IMR-90 (cell line): Measurements from ENCODE around the gene COX19. TPM values are rescaled to one million over a fixed set of nuclear protein-coding genes. Genes with fewer than 3 reads are reported as not detected.

Experiments used
- ATAC-seq: fragments of 200-7000 bp; cut with Tn5 transposase; 2 replicates; pipeline ENCODE4 v1.9.1; 2020; ENCODE audit warnings: low read depth, mild to moderate bottlenecking, moderate library complexity
- BruUV-seq: library from RNA; stranded (reverse); fragments of 400-500 nt; replicated peaks from 2 replicates; lab custom pipeline; 2021; lab: Mats Ljungman, UMichigan
- CTCF ChIA-PET: fragments of 300-600 bp; formaldehyde crosslinking; extraction: SDS; loops from one replicate; lab custom pipeline; 2021; ENCODE audit warnings: antibody characterized with exemption; lab: Yijun Ruan, JAX
- POLR2A ChIA-PET: fragments of 300-600 bp; sonication (Branson Sonifier 250); formaldehyde crosslinking; loops from one replicate; lab custom pipeline; 2022; ENCODE audit warnings: antibody characterized with exemption; ENCODE audit not compliant: unreplicated experiment; lab: Charles Lee
- DNase-seq: peaks from one replicate; pipeline ENCODE4 v3.0.0; 2013
- H2AFZ ChIP-seq: replicated peaks from 2 replicates; pipeline ENCODE3; 2013; ENCODE audit warnings: low read length, mild to moderate bottlenecking; ENCODE audit not compliant: poor library complexity
- H2AK5ac ChIP-seq: 2 replicates; pipeline ENCODE4 v1.6.1; 2013; ENCODE audit warnings: low read depth, low read length, inconsistent platforms
- H2AK9ac ChIP-seq: replicated peaks from 2 replicates; pipeline ENCODE3; 2013; ENCODE audit warnings: mild to moderate bottlenecking, low read depth, low read length, moderate library complexity; ENCODE audit not compliant: poor library complexity
- H2BK120ac ChIP-seq: 2 replicates; pipeline ENCODE4 v1.6.1; 2013; ENCODE audit warnings: low read depth, low read length, inconsistent platforms
- H2BK15ac ChIP-seq: 3 replicates; pipeline ENCODE4 v1.6.1; 2013; ENCODE audit warnings: low read depth, low read length, inconsistent platforms
- H2BK20ac ChIP-seq: 2 replicates; pipeline ENCODE4 v1.6.1; 2013; ENCODE audit warnings: low read depth, mild to moderate bottlenecking, inconsistent platforms, low read length, moderate library complexity
- H2BK5ac ChIP-seq: 2 replicates; pipeline ENCODE4 v1.6.1; 2013; ENCODE audit warnings: mild to moderate bottlenecking, low read depth, low read length, inconsistent platforms; ENCODE audit not compliant: poor library complexity, severe bottlenecking
- H3K14ac ChIP-seq: replicated peaks from 2 replicates; pipeline ENCODE4 v1.6.1; 2013; ENCODE audit warnings: low read depth, low read length, inconsistent platforms
- H3K18ac ChIP-seq: 2 replicates; pipeline ENCODE4 v1.6.1; 2013; ENCODE audit warnings: low read depth, low read length, control low read depth
- H3K23ac ChIP-seq: 2 replicates; pipeline ENCODE4 v1.6.1; 2013; ENCODE audit warnings: low read depth, low read length, inconsistent platforms
- H3K27ac ChIP-seq: 2 replicates; pipeline ENCODE4 v1.5.1; 2013; ENCODE audit warnings: mild to moderate bottlenecking, control low read depth, low read length; ENCODE audit not compliant: insufficient read depth
- H3K27me3 ChIP-seq: 2 replicates; pipeline ENCODE4 v1.6.1; 2013; ENCODE audit warnings: low read length; ENCODE audit not compliant: control insufficient read depth, insufficient read depth
- H3K36me3 ChIP-seq: 2 replicates; pipeline ENCODE4 v1.6.1; 2013; ENCODE audit warnings: low read length, mixed read lengths; ENCODE audit not compliant: control insufficient read depth, insufficient read depth
- H3K4ac ChIP-seq: 2 replicates; pipeline ENCODE4 v1.6.1; 2013; ENCODE audit warnings: low read depth, low read length, inconsistent platforms
- H3K4me1 ChIP-seq: 2 replicates; pipeline ENCODE4 v1.6.1; 2013; ENCODE audit warnings: low read length, mixed read lengths; ENCODE audit not compliant: control insufficient read depth, insufficient read depth
- H3K4me2 ChIP-seq: 2 replicates; pipeline ENCODE4 v1.6.1; 2013; ENCODE audit warnings: low read depth, mild to moderate bottlenecking, control low read depth, low read length, moderate library complexity
- H3K4me3 ChIP-seq: 2 replicates; pipeline ENCODE4 v1.5.1; 2013; ENCODE audit warnings: low read depth, mild to moderate bottlenecking, control low read depth, low read length, moderate library complexity; ENCODE audit not compliant: insufficient read depth
- H3K56ac ChIP-seq: 2 replicates; pipeline ENCODE4 v1.6.1; 2013; ENCODE audit warnings: low read length, inconsistent platforms; ENCODE audit not compliant: insufficient read depth; ENCODE audit errors: extremely low read depth
- H3K79me1 ChIP-seq, 2 experiments: 2 replicates each; pipeline ENCODE4 v1.6.1; 2013; ENCODE audit warnings: low read length in 2 of 2, inconsistent platforms in 1 of 2, low read depth in 1 of 2
- H3K9ac ChIP-seq: 2 replicates; pipeline ENCODE4 v1.6.1; 2013; ENCODE audit warnings: low read depth, low read length, control low read depth
- H3K9me1 ChIP-seq: 2 replicates; pipeline ENCODE4 v1.6.1; 2013; ENCODE audit warnings: low read length, inconsistent platforms; ENCODE audit not compliant: insufficient read depth
- H3K9me3 ChIP-seq: 2 replicates; pipeline ENCODE4 v1.6.1; 2013; ENCODE audit warnings: low read length; ENCODE audit not compliant: control insufficient read depth, insufficient read depth
- H4K20me1 ChIP-seq: 2 replicates; pipeline ENCODE4 v1.6.1; 2013; ENCODE audit warnings: low read length, inconsistent platforms; ENCODE audit not compliant: insufficient read depth
- H4K5ac ChIP-seq: 2 replicates; pipeline ENCODE4 v1.6.1; 2013; ENCODE audit warnings: mild to moderate bottlenecking, low read depth, low read length, control low read depth
- H4K8ac ChIP-seq, 2 experiments: 2 replicates each; pipeline ENCODE4 v1.6.1; 2013; ENCODE audit warnings: low read depth in 2 of 2, low read length in 2 of 2, control low read depth in 1 of 2, inconsistent platforms in 1 of 2
- H4K91ac ChIP-seq: 2 replicates; pipeline ENCODE4 v1.6.1; 2013; ENCODE audit warnings: low read depth, low read length, inconsistent platforms; ENCODE audit not compliant: insufficient read depth
- BHLHE40 ChIP-seq: fragments of 150-350 bp; IDR thresholded peaks from 2 replicates; pipeline ENCODE4 v1.6.1; 2016; ENCODE audit warnings: mild to moderate bottlenecking, low read depth, low read length
- CEBPB ChIP-seq: IDR thresholded peaks from 2 replicates; pipeline ENCODE4 v1.6.1; 2012; ENCODE audit warnings: low read depth, low read length, improper control_type of control experiment
- MAZ ChIP-seq: IDR thresholded peaks from 2 replicates; pipeline ENCODE4 v1.6.1; 2012; ENCODE audit warnings: low read depth, mild to moderate bottlenecking, low read length, improper control_type of control experiment, moderate library complexity, borderline replicate concordance
- POLR2A ChIP-seq: IDR thresholded peaks from 2 replicates; pipeline ENCODE4 v1.6.1; 2012; ENCODE audit warnings: mild to moderate bottlenecking, low read depth, low read length
- USF2 ChIP-seq: fragments of 150-350 bp; IDR thresholded peaks from 2 replicates; pipeline ENCODE4 v1.6.1; 2017; ENCODE audit warnings: mild to moderate bottlenecking, antibody characterized with exemption, low read length, low read depth
- WGBS, 2 experiments: methylation state at CpG; one replicate each; pipeline versions ENCODE4 v1.1.5 to v1.1.7; 2013; ENCODE audit warnings: missing lambda C conversion rate in 2 of 2; ENCODE audit not compliant: insufficient read length in 1 of 2; ENCODE audit errors: extremely low coverage in 2 of 2; 5-methylcytosine and 5-hydroxymethylcytosine counted together
- dilution Hi-C: fragments of 300-500 bp; cut with HindIII; formaldehyde crosslinking; loops from one replicate; pipeline ENCODE4 v1.14.3; 2018; ENCODE audit warnings: low sequenced_read_pairs; ENCODE audit not compliant: unreplicated experiment
- in situ Hi-C: fragments of 300-500 bp; cut with MboI; formaldehyde crosslinking; loops from 3 replicates; pipeline ENCODE4 v1.14.3; 2019; ENCODE audit warnings: low sequenced_read_pairs, inconsistent platforms, mixed read lengths
- intact Hi-C: fragments of 100-400 bp; cut with micrococcal nuclease; formaldehyde crosslinking; loops from 2 replicates; pipeline ENCODE4 v1.10.0; 2022
- polyA plus RNA-seq, 3 experiments: library from polyadenylated mRNA; depleted of rRNA; stranded (reverse); fragments of >200 nt; gene quantifications; 2 replicates each; pipeline ENCODE4 v1.2.3, GENCODE V29; 2012; ENCODE audit warnings: low replicate concordance in 1 of 3
- total RNA-seq: library from RNA; depleted of rRNA; stranded (reverse); fragments of >200 nt; gene quantifications from 2 replicates; pipeline ENCODE4 v1.2.3, GENCODE V29; 2012

The COX19 gene
- total and polyA plus RNA-seq, 2 of the 4 experiments (the other 2 are of a cell fraction), result 3.9 to 7.3 TPM

- H3K56ac ChIP-seq, result no peak overlapping the region
- no peak overlapping the region for H3K14ac ChIP-seq
- ChIA-PET CTCF (no interaction called here), POLR2A (interaction anchor here (0.5 kb wide), 1 partner anchor 9 kb away, joined by 5 read pairs; no protein-coding TSS in a partner anchor)
- intact Hi-C loops, result no loop called here
- H4K91ac ChIP-seq, result no peak overlapping the region
- peaks cover 13% of the 10 kb centered on the region for H3K27me3 ChIP-seq
- H2BK15ac ChIP-seq, result no peak overlapping the region
- peaks cover 16% of the 10 kb centered on the region for H4K20me1 ChIP-seq
- in situ Hi-C loops, result no loop called here
- H3K9me3 ChIP-seq, result no peaks in the 10 kb centered on the region
- no peak overlapping the region for H2BK120ac ChIP-seq
- no peak overlapping the region for H2AK5ac ChIP-seq
- H3K79me1 ChIP-seq, result peaks cover 0 to 11% of the 10 kb centered on the region in 2 experiments; a peak in 2 of 4 replicates
- H2BK5ac ChIP-seq, result no peak overlapping the region
- H2BK20ac ChIP-seq, result no peak overlapping the region
- ATAC-seq (no peak), DNase-seq (no peak)
- 67% methylated on average over 1 of the region's 17 CpGs; no CpG with 5 or more reads in 1 of the 2 experiments for WGBS, 2 experiments
- dilution Hi-C loops, result no loop called here
- H3K27ac ChIP-seq, result no peak overlapping the region
- H2AK9ac ChIP-seq, result no peak overlapping the region
- H3K18ac ChIP-seq, result no peak overlapping the region
- H3K4me3 ChIP-seq, result no peak overlapping the region
- H4K8ac ChIP-seq, result no peak overlapping the region
- 0 out of 2 replicates have a peak, but pooled peaks cover 2% of the 10 kb centered on the region for H3K9me1 ChIP-seq
- H3K4me2 ChIP-seq, result no peak overlapping the region
- no TSS peak for BruUV-seq
- H4K5ac ChIP-seq, result no peak overlapping the region
- H3K4me1 ChIP-seq, result no peaks in the 10 kb centered on the region
- H3K36me3 ChIP-seq, result peaks cover 5% of the 10 kb centered on the region
- H3K9ac ChIP-seq, result no peak overlapping the region
- H3K4ac ChIP-seq, result no peak overlapping the region
- H3K23ac ChIP-seq, result no peak overlapping the region
- H2AFZ ChIP-seq, result no peak overlapping the region
- no peak for TF ChIP-seq CEBPB
- no peak for TF ChIP-seq MAZ
- TF ChIP-seq POLR2A, result no peak
- TF ChIP-seq BHLHE40, result no peak
- TF ChIP-seq USF2, result no peak
Observed at GRCh38 chr7:962401-963081, 12.8 kb downstream of the COX19 start.
